ENCODE data around the gene TOM1L1.
A peak's percentile ranks its signal among the peaks of the same experiment; 100 is the strongest.

Gene TOM1L1

GRCh38 chr17:55002458-55002857, 101.8 kb downstream of the TOM1L1 start:
- no peak for DNase-seq

DNA sequence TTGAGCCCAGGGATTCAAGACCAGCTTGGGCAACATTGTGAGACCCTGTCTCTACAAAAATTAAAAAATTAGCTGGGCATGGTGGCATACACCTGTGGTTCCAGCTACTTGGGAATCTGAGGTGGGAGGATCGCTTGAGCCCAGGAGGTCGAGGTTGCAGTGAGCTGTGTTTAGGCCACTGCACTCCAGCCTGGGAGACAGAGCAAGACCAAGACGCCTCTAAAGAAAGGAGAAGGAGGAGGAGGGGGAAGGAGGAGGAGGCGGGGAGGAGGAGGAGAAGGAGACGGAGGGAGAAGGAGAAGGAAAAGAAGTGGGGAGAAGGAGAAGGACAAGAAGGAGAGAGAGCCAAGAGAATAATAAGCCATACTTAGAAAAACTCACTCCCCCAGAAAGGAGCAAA, 103.8 kb downstream of the TOM1L1 start:
- DNase-seq = no peak

DNA sequence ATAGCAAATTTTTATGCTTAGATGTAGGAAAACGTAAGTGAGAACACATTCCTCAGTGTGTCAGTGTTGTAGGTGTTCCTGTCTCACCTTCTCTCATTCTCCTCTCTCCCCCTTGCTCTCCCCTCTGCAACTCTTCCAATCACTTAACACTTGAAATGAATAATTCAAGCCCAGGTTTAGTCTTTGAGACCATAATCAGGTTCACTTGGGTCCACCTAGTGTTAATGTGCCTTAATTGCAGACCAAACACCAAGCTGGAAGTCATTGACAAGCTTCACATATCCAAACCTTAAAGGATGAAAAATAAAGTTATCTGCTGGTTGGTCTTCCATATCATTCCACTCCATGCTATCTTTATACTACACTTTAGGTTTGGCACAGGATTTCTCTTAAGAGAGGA, 104.9 kb downstream of the TOM1L1 start:
- DNase-seq = peak; percentile 78

Data from hematopoietic multipotent progenitor cell treated with erythropoietin and hydrocortisone succinate and interleukin-3 and kit ligand, for 6 days (in vitro differentiated cells).